HG02642 (cell line): ENCODE results near the gene C1R.
"Not testable (repeated sequence)": the region's sequence is repeated elsewhere in the genome, so short reads cannot be mapped to it uniquely, and the experiment has no call there.

Experiments used
- ATAC-seq: cut with Tn5 transposase; IDR thresholded peaks from one replicate; pipeline ENCODE4 v1.9.1; 2021; ENCODE audit warnings: mild to moderate bottlenecking; ENCODE audit not compliant: unreplicated experiment, poor library complexity

C1R gene

GRCh38 chr12:7045913-7046312 lies 46.3 kb downstream of the C1R start:
- no peak for ATAC-seq

DNA sequence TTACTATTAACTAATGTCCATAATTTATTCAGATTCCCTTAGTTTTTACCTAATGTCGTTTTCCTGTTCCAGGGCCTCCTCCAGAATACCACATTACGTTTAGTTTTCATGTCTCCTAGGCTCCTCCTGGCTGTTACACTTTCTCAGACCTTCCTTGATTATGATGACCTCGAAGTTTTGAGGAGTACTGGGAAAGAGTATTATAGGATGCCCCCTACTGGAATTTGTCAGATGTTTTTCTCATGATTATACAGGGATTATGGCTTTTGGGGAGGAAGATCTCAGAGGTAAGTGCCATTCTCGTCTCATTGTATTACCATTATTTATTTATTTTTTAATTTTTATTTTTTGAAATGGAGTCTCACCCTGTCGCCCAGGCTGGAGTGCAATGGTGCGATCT lies 49.4 kb downstream of the C1R start:
- no peak for ATAC-seq

DNA sequence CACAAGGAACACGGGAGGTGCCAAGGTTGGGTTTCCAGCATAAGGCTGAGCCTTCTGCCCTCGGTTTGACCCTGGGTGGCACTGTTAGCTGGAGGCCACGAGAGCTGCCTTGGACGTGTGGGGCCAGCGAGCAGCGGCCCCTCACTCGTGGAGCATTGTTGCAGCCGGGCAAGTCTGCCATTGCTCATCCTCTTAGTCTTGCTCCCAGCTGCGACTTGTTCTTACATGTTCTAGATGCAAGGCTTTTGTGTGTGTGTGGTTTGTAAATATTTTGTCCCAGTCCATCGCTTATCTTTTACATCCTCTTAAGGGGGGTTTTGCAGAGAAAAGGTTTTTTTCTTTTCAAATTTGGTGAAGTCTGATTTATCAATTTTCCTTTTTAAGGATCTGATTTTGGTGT lies 52.8 kb downstream of the C1R start:
- no peak for ATAC-seq

DNA sequence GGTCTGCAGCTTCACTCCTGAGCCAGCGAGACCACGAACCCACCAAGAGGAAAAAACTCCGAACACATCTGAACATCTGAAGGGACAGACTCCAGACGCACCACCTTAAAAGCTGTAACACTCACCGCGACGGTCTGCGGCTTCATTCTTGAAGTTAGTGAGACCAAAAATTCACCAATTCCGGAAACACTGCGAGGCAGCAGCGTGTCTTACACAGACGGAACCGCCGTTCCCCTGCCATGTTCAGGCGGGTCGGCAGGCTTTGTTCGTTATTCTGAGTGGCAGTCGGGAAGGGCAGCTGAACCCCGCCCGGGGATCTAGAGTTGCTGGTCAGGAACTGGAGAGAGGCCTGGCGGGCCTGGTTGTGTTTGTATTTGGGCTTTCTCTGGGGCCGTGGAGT lies 53.7 kb downstream of the C1R start:
- no peak for ATAC-seq

DNA sequence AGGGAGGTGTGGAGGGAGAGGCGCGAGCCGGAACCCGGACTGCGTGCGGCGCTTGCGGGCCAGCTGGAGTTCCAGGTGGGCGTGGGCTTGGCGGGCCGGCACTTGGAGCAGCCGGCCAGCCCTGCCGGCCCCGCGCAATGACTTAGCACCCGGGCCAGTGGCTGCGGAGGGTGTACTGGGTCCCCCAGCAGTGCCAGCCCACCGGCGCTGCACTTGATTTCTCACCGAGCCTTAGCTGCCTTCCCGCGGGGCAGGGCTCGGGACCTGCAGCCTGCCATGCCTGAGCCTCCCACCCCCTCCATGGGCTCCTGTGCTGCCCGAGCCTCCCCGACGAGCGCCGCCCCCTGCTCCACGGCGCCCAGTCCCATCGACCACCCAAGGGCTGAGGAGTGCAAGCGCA lies 54.8 kb downstream of the C1R start:
- not testable (repeated sequence) for ATAC-seq

DNA sequence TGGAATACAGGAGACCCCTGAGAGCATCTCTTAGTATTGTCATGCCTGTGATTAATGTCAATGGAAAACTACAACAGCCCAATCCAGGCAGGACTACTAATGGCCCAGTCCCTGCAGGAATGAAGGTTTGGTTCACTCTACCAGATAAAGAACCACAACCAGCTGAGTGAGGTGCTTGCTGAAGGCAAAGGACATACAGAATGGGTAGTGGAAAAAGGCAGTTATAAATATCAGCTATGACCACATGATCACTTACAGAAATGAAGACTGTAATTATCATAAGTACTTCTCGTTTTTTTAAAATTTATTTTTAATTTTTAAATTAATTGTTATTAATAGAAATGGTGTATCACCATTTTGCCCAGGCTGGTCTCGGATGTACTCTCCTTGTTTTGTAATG lies 56.8 kb downstream of the C1R start:
- no peak for ATAC-seq

DNA sequence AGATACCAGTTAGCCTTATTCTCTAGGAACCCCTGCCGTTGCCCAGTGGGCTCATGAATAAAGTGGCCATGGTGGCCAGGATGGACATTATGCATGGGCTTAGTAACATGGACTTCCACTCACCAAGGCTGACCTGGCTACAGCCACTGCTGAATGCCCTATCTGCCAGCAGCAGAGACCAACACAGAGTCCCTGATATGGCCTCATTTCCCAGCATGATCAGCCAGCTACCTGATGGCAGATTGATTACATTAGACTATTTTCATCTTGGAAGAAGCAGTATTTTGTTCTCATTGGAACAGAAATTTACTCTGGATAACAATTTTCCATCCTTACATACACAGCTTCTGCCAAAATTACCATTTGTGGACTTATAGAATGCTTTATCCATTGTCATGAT lies 57.8 kb downstream of the C1R start:
- no peak for ATAC-seq

DNA sequence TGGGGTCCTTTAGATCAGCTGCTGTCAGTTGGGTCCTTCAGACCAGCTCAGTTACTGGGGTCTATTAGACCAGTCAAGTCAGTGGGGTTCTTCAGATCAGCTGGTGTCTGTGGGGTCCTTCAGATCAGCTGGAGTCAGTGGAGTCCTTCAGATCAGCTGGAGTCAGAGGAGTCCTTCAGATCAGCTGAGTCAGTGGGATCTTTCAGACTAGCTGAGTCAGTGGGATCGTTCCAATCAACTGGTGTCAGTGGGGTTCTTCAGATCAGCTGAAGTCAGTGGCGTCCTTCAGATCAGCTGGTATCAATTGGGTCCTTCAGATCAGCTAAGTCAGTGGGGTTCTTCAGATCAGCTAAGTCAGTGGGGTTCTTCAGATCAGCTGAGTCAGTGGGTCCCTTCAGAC lies 59.3 kb downstream of the C1R start:
- ATAC-seq: no peak

- no peak for ATAC-seq
Observed at GRCh38 chr12:7031306-7031705, 60.9 kb downstream of the C1R start.
